ENCODE results near the gene SMPDL3B. TPM values are rescaled to one million over a fixed set of nuclear protein-coding genes. Genes with fewer than 3 reads are reported as not detected.

The SMPDL3B gene
- total RNA-seq, 4 donors from 2014 or later, result 6.6 TPM; not detected in 3

GRCh38 chr1:27951396-27951795, 16.6 kb downstream of the SMPDL3B start:
- no peak for DNase-seq
- H3K9me3 ChIP-seq, result no peaks in the 10 kb centered on the region
- no peaks in the 10 kb centered on the region for H3K4me1 ChIP-seq
- no peak overlapping the region for H3K4me3 ChIP-seq
- TF ChIP-seq POLR2A (IDR thresholded peaks at IDR 0.05) (no peak), CTCF (IDR thresholded peaks at IDR 0.05) (no peak)
- no peaks in the 10 kb centered on the region for H3K36me3 ChIP-seq
- no peak overlapping the region for H3K27ac ChIP-seq
- intact Hi-C loops (cut with DNase I; ENCODE audit: low total_unique reads), result no loop called here
- no peaks in the 10 kb centered on the region for H3K27me3 ChIP-seq

GRCh38 chr1:27952147-27952546, 17.3 kb downstream of the SMPDL3B start:
- Histone ChIP-seq H3K27me3 (no peaks in the 10 kb centered on the region), H3K27ac (no peak overlapping the region), H3K36me3 (no peaks in the 10 kb centered on the region), H3K9me3 (no peaks in the 10 kb centered on the region), H3K4me1 (no peaks in the 10 kb centered on the region), H3K4me3 (no peak overlapping the region)
- intact Hi-C loops (cut with DNase I; ENCODE audit: low total_unique reads), result no loop called here
- DNase-seq, result no peak
- TF ChIP-seq CTCF (IDR thresholded peaks at IDR 0.05), result no peak

- no peaks in the 10 kb centered on the region for H3K4me1 ChIP-seq
- no peaks in the 10 kb centered on the region for H3K9me3 ChIP-seq
- DNase-seq, result no peak
- intact Hi-C loops (cut with DNase I; ENCODE audit: low total_unique reads), result no loop called here
- H3K27ac ChIP-seq, result no peak overlapping the region
- no peak overlapping the region for H3K4me3 ChIP-seq
- no peaks in the 10 kb centered on the region for H3K36me3 ChIP-seq
- no peaks in the 10 kb centered on the region for H3K27me3 ChIP-seq
- no peak for TF ChIP-seq CTCF (IDR thresholded peaks at IDR 0.05)
- TF ChIP-seq POLR2A (IDR thresholded peaks at IDR 0.05), result no peak
Measured at GRCh38 chr1:27954186-27954585, 19.4 kb downstream of the SMPDL3B start.

DNA sequence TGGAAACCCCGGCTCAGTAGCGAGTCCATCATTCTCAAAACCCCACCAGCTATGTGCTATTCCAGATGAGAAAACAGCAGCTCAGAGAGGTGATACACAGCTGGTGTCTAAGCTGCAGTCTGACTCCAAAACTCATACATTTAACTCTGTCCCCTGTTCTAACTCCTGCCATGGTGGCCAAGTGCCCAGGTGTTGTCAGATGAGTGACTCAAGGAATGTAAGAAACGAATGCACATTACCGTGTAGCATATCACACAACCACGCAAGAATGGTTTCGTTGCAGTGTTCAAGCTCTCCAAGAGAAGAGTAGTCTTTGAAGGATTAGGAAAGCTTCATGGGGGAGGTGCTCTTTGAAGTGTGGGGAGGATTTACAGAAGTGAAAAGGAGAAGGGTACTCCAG, 20.3 kb downstream of the SMPDL3B start:
- H3K27me3 ChIP-seq, result no peaks in the 10 kb centered on the region
- no peaks in the 10 kb centered on the region for H3K4me1 ChIP-seq
- no peak overlapping the region for H3K27ac ChIP-seq
- H3K36me3 ChIP-seq, result no peaks in the 10 kb centered on the region
- no peak overlapping the region for H3K4me3 ChIP-seq
- no peak for TF ChIP-seq POLR2A (IDR thresholded peaks at IDR 0.05)
- TF ChIP-seq CTCF (IDR thresholded peaks at IDR 0.05), result no peak
- intact Hi-C loops (cut with DNase I; ENCODE audit: low total_unique reads), result no loop called here
- H3K9me3 ChIP-seq, result no peaks in the 10 kb centered on the region
- no peak for DNase-seq

DNA sequence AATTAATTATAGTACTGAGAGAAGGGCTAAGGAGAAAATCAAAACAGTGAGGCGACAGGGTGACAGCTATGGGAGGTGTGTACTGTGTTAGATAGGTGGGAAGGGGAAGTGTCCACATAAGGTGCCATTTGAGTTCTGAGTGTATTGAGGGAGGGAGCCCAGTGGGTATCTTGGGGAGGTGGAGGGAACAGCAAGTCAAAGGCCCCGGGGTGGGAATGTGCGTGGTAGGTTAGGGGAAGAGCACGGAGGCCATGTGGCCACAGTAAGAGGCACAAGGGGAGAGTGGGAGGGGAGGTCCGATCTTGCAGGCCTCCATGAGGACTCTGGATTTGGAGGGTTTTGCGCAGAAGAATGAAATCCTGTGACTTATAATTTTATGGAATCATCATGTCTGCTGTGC, 22.0 kb downstream of the SMPDL3B start:
- no peak overlapping the region for H3K4me3 ChIP-seq
- intact Hi-C loops (cut with DNase I; ENCODE audit: low total_unique reads), result no loop called here

More for the DNA sequence above, 22.0 kb downstream of the SMPDL3B start:
- no peaks in the 10 kb centered on the region for H3K4me1 ChIP-seq
- H3K27ac ChIP-seq, result no peak overlapping the region
- no peaks in the 10 kb centered on the region for H3K9me3 ChIP-seq
- DNase-seq, result no peak
- no peaks in the 10 kb centered on the region for H3K27me3 ChIP-seq
- no peaks in the 10 kb centered on the region for H3K36me3 ChIP-seq
- TF ChIP-seq CTCF (IDR thresholded peaks at IDR 0.05), result no peak
- no peak for TF ChIP-seq POLR2A (IDR thresholded peaks at IDR 0.05)
